H4 (cell line): Measurements from ENCODE around the gene MICOS13. TPM values are rescaled to one million over a fixed set of nuclear protein-coding genes. Genes with fewer than 3 reads are reported as not detected.

ENCODE experiments used
- DNase-seq: peaks from one replicate; pipeline ENCODE4 v3.0.0-alpha.2; 2015; ENCODE audit warnings: low spot score
- total RNA-seq: library from RNA; depleted of rRNA; stranded (reverse); fragments of >200 nt; shearing (Covaris generic); gene quantifications from 2 replicates; pipeline ENCODE4 v1.2.3, GENCODE V29; 2014; rRNA removed

The MICOS13 gene
- total RNA-seq, 1 experiment from 2014 or later: 52.7 TPM

DNA sequence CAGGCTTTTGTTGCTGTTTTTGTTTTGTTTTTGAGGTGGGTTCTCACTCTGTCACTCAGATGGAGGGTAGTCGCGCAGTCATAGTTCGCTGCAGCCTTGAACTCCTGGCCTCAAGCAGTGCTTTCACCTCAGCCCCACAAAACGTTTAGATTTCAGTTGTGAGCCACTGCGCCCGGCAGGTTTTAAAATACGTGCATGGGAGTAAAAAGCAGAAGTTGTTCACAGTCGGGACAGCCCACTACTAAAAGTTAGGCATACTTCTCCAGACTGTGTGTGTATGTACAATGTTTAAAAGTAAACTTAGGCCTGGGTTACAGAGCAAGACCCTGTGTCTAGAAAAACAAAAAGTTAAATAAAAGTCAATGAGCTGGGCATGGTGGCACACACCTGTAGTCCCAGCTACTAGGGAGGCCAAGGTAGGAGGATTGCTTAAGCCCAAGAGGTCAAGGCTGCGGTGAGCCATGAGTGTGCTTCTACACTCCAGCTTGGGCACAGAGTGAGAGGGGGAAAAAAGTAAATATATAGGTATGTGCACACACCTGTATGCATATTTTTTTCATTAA lies 51.3 kb downstream of the MICOS13 start:
- no peak for DNase-seq

DNA sequence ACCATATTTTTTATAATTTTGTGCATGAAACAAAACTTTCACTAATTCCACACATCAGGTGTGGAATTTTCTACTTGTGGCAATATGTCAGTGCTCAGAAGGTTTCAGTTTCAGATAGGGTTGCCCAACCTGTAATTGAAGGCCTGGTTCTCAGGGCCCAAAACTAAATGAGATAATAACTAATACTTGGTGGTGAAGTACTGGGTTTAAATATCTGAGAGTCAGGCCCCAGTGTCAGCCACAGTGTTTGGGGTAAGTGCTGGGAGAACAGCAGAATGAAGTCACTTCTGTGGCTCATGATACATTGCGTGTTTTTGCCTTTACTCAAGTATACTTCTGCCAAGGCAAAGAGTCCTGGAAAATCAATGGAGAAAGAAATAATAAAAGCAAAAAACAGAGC lies 51.9 kb downstream of the MICOS13 start:
- no peak for DNase-seq

Other genes with a start within 250 kb of the MICOS13 start
- not detected in 2 replicates for gene ZNRF4, start 225.1 kb downstream of the MICOS13 start, total RNA-seq
- gene TINCR, start 112.6 kb downstream of the MICOS13 start, total RNA-seq: 2.3 and 4.3 TPM in 2 replicates
- gene SAFB2, start 57.7 kb downstream of the MICOS13 start, total RNA-seq: 10.8 and 19.1 TPM in 2 replicates
- 18.4 and 19.5 TPM in 2 replicates for gene SAFB, start 57.4 kb downstream of the MICOS13 start, total RNA-seq
- 2.4 and 4.9 TPM in 2 replicates for gene HSD11B1L, start 511 bp upstream of the MICOS13 start, total RNA-seq
- gene RPL36, start 9.8 kb upstream of the MICOS13 start, total RNA-seq: 933 and 1,282 TPM in 2 replicates
- 49.1 and 81.4 TPM in 2 replicates for gene LONP1, start 39.6 kb upstream of the MICOS13 start, total RNA-seq
- gene CATSPERD, start 40.1 kb upstream of the MICOS13 start, total RNA-seq: not detected in 2 replicates
- 0.25 TPM in 1 of 2 replicates, not detected in the other for gene PRR22, start 104.2 kb upstream of the MICOS13 start, total RNA-seq
- 23.2 and 28.1 TPM in 2 replicates for gene DUS3L, start 110.6 kb upstream of the MICOS13 start, total RNA-seq
- gene NRTN, start 124.6 kb upstream of the MICOS13 start, total RNA-seq: 0.06 and 0.23 TPM in 2 replicates
- gene FUT6, start 159.2 kb upstream of the MICOS13 start, total RNA-seq: not detected in 2 replicates
- not detected in 2 replicates for gene FUT3, start 170.9 kb upstream of the MICOS13 start, total RNA-seq
- gene FUT5, start 190.0 kb upstream of the MICOS13 start, total RNA-seq: not detected in 2 replicates
- 281 and 301 TPM in 2 replicates for gene NDUFA11, start 223.3 kb upstream of the MICOS13 start, total RNA-seq
- 1.0 and 3.1 TPM in 2 replicates for gene VMAC, start 224.4 kb upstream of the MICOS13 start, total RNA-seq
- 0.08 and 0.66 TPM in 2 replicates for gene CAPS, start 233.7 kb upstream of the MICOS13 start, total RNA-seq